HEK293 (cell line): ENCODE measurements around the gene SRRD.

Experiments
- CTCF ChIA-PET: fragments of 350-600 bp; formaldehyde crosslinking; extraction: SDS; loops from one replicate; lab custom pipeline; 2021; ENCODE audit warnings: antibody characterized with exemption; lab: Yijun Ruan, JAX
- POLR2A ChIA-PET: fragments of 300-600 bp; formaldehyde crosslinking; extraction: SDS; loops from one replicate; lab custom pipeline; 2020; ENCODE audit warnings: antibody characterized with exemption, inconsistent platforms; lab: Yijun Ruan, JAX
- H3K27ac ChIP-seq: fragments of 200-500 bp; sonication (Bioruptor generic); 2 replicates; pipeline ENCODE4 v1.5.1; 2014; ENCODE audit warnings: low read depth, low read length, control low read depth, inconsistent platforms; ENCODE audit errors: extremely low read depth
- H3K36me3 ChIP-seq, 2 experiments: fragments of 200-500 bp in 1 of 2; sonication (Bioruptor generic) in 1 of 2; 1 replicate in 1 of 2; 2 replicates in 1 of 2; pipeline ENCODE4 v1.5.1; 2014 to 2017; ENCODE audit warnings: inconsistent platforms in 2 of 2, low read length in 2 of 2; ENCODE audit not compliant: control insufficient read depth in 2 of 2, insufficient read depth in 1 of 2
- H3K4me1 ChIP-seq: fragments of 200-500 bp; sonication (Bioruptor generic); 2 replicates; pipeline ENCODE4 v1.5.1; 2014; ENCODE audit warnings: mild to moderate bottlenecking, low read length, inconsistent platforms; ENCODE audit not compliant: control insufficient read depth, insufficient read depth
- H3K4me3 ChIP-seq: 2 replicates; pipeline ENCODE4 v1.5.1; 2011; ENCODE audit warnings: low read depth, mild to moderate bottlenecking, control low read depth, low read length, moderate library complexity
- H3K9me3 ChIP-seq: fragments of 200-500 bp; sonication (Bioruptor generic); 2 replicates; pipeline ENCODE4 v1.5.1; 2014; ENCODE audit warnings: low read depth, low read length, inconsistent platforms; ENCODE audit not compliant: control insufficient read depth, insufficient read depth
- HIC1 ChIP-seq: fragments of 450-650 bp; formaldehyde crosslinking; IDR thresholded peaks from 2 replicates; pipeline ENCODE4 v1.5.1; 2016; ENCODE audit warnings: missing biosample characterization, missing genetic modification characterization
- MYNN ChIP-seq: fragments of 450-650 bp; formaldehyde crosslinking; IDR thresholded peaks from 2 replicates; pipeline ENCODE4 v1.5.1; 2016; ENCODE audit warnings: missing biosample characterization, missing genetic modification characterization, borderline replicate concordance
- PATZ1 ChIP-seq: fragments of 450-650 bp; formaldehyde crosslinking; IDR thresholded peaks from 2 replicates; pipeline ENCODE4 v1.5.1; 2016; ENCODE audit warnings: missing biosample characterization, missing genetic modification characterization
- PRDM2 ChIP-seq: fragments of 450-650 bp; formaldehyde crosslinking; IDR thresholded peaks from 2 replicates; pipeline ENCODE4 v1.5.1; 2016; ENCODE audit warnings: missing biosample characterization, missing genetic modification characterization, borderline replicate concordance
- SALL2 ChIP-seq: fragments of 450-650 bp; formaldehyde crosslinking; IDR thresholded peaks from 2 replicates; pipeline ENCODE4 v1.5.0; 2017; ENCODE audit warnings: missing biosample characterization, mild to moderate bottlenecking, missing genetic modification characterization, borderline replicate concordance
- SETDB1 ChIP-seq: IDR thresholded peaks from one replicate; pipeline ENCODE4 v1.6.1; 2017; ENCODE audit warnings: mild to moderate bottlenecking, low read length, moderate library complexity, mixed read lengths; ENCODE audit not compliant: insufficient read length
- YY2 ChIP-seq: fragments of 450-650 bp; formaldehyde crosslinking; IDR thresholded peaks from 2 replicates; pipeline ENCODE4 v1.5.1; 2016; ENCODE audit warnings: missing biosample characterization, missing genetic modification characterization
- ZBTB26 ChIP-seq: fragments of 450-650 bp; formaldehyde crosslinking; optimal IDR thresholded peaks from 2 replicates; pipeline ENCODE3; 2016; ENCODE audit warnings: missing biosample characterization, mild to moderate bottlenecking, missing genetic modification characterization
- ZBTB49 ChIP-seq: fragments of 450-650 bp; formaldehyde crosslinking; IDR thresholded peaks from 2 replicates; pipeline ENCODE4 v1.5.1; 2016; ENCODE audit warnings: missing biosample characterization, missing genetic modification characterization, low read depth
- ZNF248 ChIP-seq: fragments of 450-650 bp; formaldehyde crosslinking; IDR thresholded peaks from 2 replicates; pipeline ENCODE4 v1.5.1; 2017; ENCODE audit warnings: missing biosample characterization, missing genetic modification characterization
- ZNF26 ChIP-seq: fragments of 450-650 bp; formaldehyde crosslinking; IDR thresholded peaks from 2 replicates; pipeline ENCODE4 v1.5.1; 2016; ENCODE audit warnings: missing biosample characterization, missing genetic modification characterization
- ZNF302 ChIP-seq: fragments of 450-650 bp; formaldehyde crosslinking; IDR thresholded peaks from 2 replicates; pipeline ENCODE4 v1.5.1; 2016; ENCODE audit warnings: missing biosample characterization, missing genetic modification characterization, low read depth
- ZNF37A ChIP-seq: fragments of 450-650 bp; IDR thresholded peaks from 2 replicates; pipeline ENCODE4 v1.5.1; 2018; ENCODE audit warnings: missing biosample characterization, missing genetic modification characterization
- ZNF521 ChIP-seq: fragments of 450-650 bp; formaldehyde crosslinking; IDR thresholded peaks from 2 replicates; pipeline ENCODE4 v1.5.1; 2017; ENCODE audit warnings: missing biosample characterization, mild to moderate bottlenecking, missing genetic modification characterization
- ZNF701 ChIP-seq: fragments of 450-650 bp; formaldehyde crosslinking; IDR thresholded peaks from 2 replicates; pipeline ENCODE4 v1.5.1; 2016; ENCODE audit warnings: missing biosample characterization, missing genetic modification characterization
- ZNF76 ChIP-seq: fragments of 450-650 bp; formaldehyde crosslinking; IDR thresholded peaks from 2 replicates; pipeline ENCODE4; 2016; ENCODE audit warnings: low read depth, missing biosample characterization, missing genetic modification characterization, borderline replicate concordance
- ZNF830 ChIP-seq: fragments of 450-650 bp; IDR thresholded peaks from 2 replicates; pipeline ENCODE4 v1.5.0; 2018; ENCODE audit warnings: missing biosample characterization, missing genetic modification characterization, low read depth, mild to moderate bottlenecking, moderate library complexity
- ZSCAN5A ChIP-seq: fragments of 450-650 bp; formaldehyde crosslinking; IDR thresholded peaks from 2 replicates; pipeline ENCODE4 v1.5.1; 2016; ENCODE audit warnings: missing biosample characterization, missing genetic modification characterization

The SRRD gene

GRCh38 chr22:26448334-26448733 is 35.3 kb upstream of the SRRD start (continued):
- TF ChIP-seq ZNF76 (no peak), YY2 (no peak), SETDB1 (no peak), ZNF26 (tag by site-specific recombination) (no peak)
- TF ChIP-seq, all 188 proteins: peak for 0

GRCh38 chr22:26448941-26449340 is 34.7 kb upstream of the SRRD start:
- CTCF ChIA-PET, result interaction anchor here (1.3 to 2.7 kb wide), 2 partner anchors 12 to 49 kb away, joined by 3 to 16 read pairs; no protein-coding TSS in a partner anchor
- TF ChIP-seq ZNF302 (tag by site-specific recombination) (no peak), MYNN (tag by site-specific recombination) (no peak), ZNF37A (tag by site-specific recombination) (no peak), SETDB1 (no peak), ZBTB49 (tag by site-specific recombination) (no peak), ZNF701 (no peak), ZNF521 (tag by site-specific recombination) (no peak), PATZ1 (tag by site-specific recombination) (no peak), SALL2 (tag by site-specific recombination) (no peak), PRDM2 (tag by site-specific recombination) (no peak), ZBTB26 (tag by site-specific recombination) (no peak), ZSCAN5A (tag by site-specific recombination) (no peak), ZNF248 (tag by site-specific recombination) (no peak), ZNF830 (tag by site-specific recombination) (no peak), HIC1 (tag by site-specific recombination) (no peak)

More at GRCh38 chr22:26448941-26449340, 34.7 kb upstream of the SRRD start:
- Histone ChIP-seq H3K4me3 (no peak overlapping the region), H3K9me3 (no peaks in the 10 kb centered on the region), H3K4me1 (no peaks in the 10 kb centered on the region), H3K36me3 (peaks cover 0 to 44% of the 10 kb centered on the region in 2 experiments; a peak in 1 of 3 replicates), H3K27ac (no peak overlapping the region)
- POLR2A ChIA-PET, result no interaction called here
